ENCODE measurements around the gene A1BG.
"Not testable (repeated sequence)": the region's sequence is repeated elsewhere in the genome, so short reads cannot be mapped to it uniquely, and the experiment has no call there.

Gene A1BG

GRCh38 chr19:58350871-58351557 lies 2.3 kb downstream of the A1BG start:
- no peaks in the 10 kb centered on the region for H3K9me3 ChIP-seq (ENCODE audit: control insufficient read depth in 1 of 2, low read length in 2 of 2)
- H3K4me1 ChIP-seq (ENCODE audit: control insufficient read depth in 1 of 2, insufficient read depth in 2 of 2, low read length in 2 of 2) = no peaks in the 10 kb centered on the region
- no peak overlapping the region for H3K27ac ChIP-seq (ENCODE audit: low read depth, low read length)
- H3K4me3 ChIP-seq (ENCODE audit: low read depth in 1 of 2, low read length in 2 of 2) = no peak overlapping the region
- peaks cover 0 to 3% of the 10 kb centered on the region in 2 donors for H3K27me3 ChIP-seq (ENCODE audit: control insufficient read depth in 1 of 2, insufficient read depth in 2 of 2, low read length in 2 of 2)
- H3K9ac ChIP-seq (ENCODE audit: low read depth in 1 of 2, low read length in 2 of 2) = no peak overlapping the region
- H3K36me3 ChIP-seq (ENCODE audit: control insufficient read depth in 1 of 2, insufficient read depth in 2 of 2, low read length in 2 of 2) = no peaks in the 10 kb centered on the region

GRCh38 chr19:58350001-58350861 lies 3.1 kb downstream of the A1BG start:
- Histone ChIP-seq H3K9ac (ENCODE audit: low read depth in 1 of 2, low read length in 2 of 2) (no peak overlapping the region), H3K27me3 (ENCODE audit: control insufficient read depth in 1 of 2, insufficient read depth in 2 of 2, low read length in 2 of 2) (peaks cover 0 to 3% of the 10 kb centered on the region in 2 donors), H3K27ac (ENCODE audit: low read depth, low read length) (no peak overlapping the region), H3K4me3 (ENCODE audit: low read depth in 1 of 2, low read length in 2 of 2) (peak overlapping the region in 1 of 2 donors; percentile 16), H3K9me3 (ENCODE audit: control insufficient read depth in 1 of 2, low read length in 2 of 2) (no peaks in the 10 kb centered on the region), H3K36me3 (ENCODE audit: control insufficient read depth in 1 of 2, insufficient read depth in 2 of 2, low read length in 2 of 2) (no peaks in the 10 kb centered on the region), H3K4me1 (ENCODE audit: control insufficient read depth in 1 of 2, insufficient read depth in 2 of 2, low read length in 2 of 2) (no peaks in the 10 kb centered on the region)

GRCh38 chr19:58349590-58349989 lies 3.7 kb downstream of the A1BG start:
- no peaks in the 10 kb centered on the region for H3K4me1 ChIP-seq (ENCODE audit: control insufficient read depth in 1 of 2, insufficient read depth in 2 of 2, low read length in 2 of 2)
- no peaks in the 10 kb centered on the region for H3K9me3 ChIP-seq (ENCODE audit: control insufficient read depth in 1 of 2, low read length in 2 of 2)
- H3K27ac ChIP-seq (ENCODE audit: low read depth, low read length) = no peak overlapping the region
- H3K36me3 ChIP-seq (ENCODE audit: control insufficient read depth in 1 of 2, insufficient read depth in 2 of 2, low read length in 2 of 2) = no peaks in the 10 kb centered on the region
- H3K9ac ChIP-seq (ENCODE audit: low read depth in 1 of 2, low read length in 2 of 2) = no peak overlapping the region
- H3K4me3 ChIP-seq (ENCODE audit: low read depth in 1 of 2, low read length in 2 of 2) = no peak overlapping the region
- H3K27me3 ChIP-seq (ENCODE audit: control insufficient read depth in 1 of 2, insufficient read depth in 2 of 2, low read length in 2 of 2) = peaks cover 0 to 3% of the 10 kb centered on the region in 2 donors

- peak overlapping the region; percentile 71 to 73 for H3K4me3 ChIP-seq (ENCODE audit: low read depth in 1 of 2, low read length in 2 of 2)
- H3K27me3 ChIP-seq (ENCODE audit: control insufficient read depth in 1 of 2, insufficient read depth in 2 of 2, low read length in 2 of 2); H3K4me1 ChIP-seq (ENCODE audit: control insufficient read depth in 1 of 2, insufficient read depth in 2 of 2, low read length in 2 of 2); H3K9me3 ChIP-seq (ENCODE audit: control insufficient read depth in 1 of 2, low read length in 2 of 2); H3K36me3 ChIP-seq (ENCODE audit: control insufficient read depth in 1 of 2, insufficient read depth in 2 of 2, low read length in 2 of 2); H3K27ac ChIP-seq (ENCODE audit: low read depth, low read length): not testable (repeated sequence)
- peak overlapping the region; percentile 43 to 47 for H3K9ac ChIP-seq (ENCODE audit: low read depth in 1 of 2, low read length in 2 of 2)
These were observed 5.2 kb downstream of the A1BG start for GRCh38 chr19:58348080-58348479.

- Histone ChIP-seq H3K9me3 (ENCODE audit: control insufficient read depth in 1 of 2, low read length in 2 of 2) (no peaks in the 10 kb centered on the region), H3K27me3 (ENCODE audit: control insufficient read depth in 1 of 2, insufficient read depth in 2 of 2, low read length in 2 of 2) (peaks cover 0 to 3% of the 10 kb centered on the region in 2 donors), H3K36me3 (ENCODE audit: control insufficient read depth in 1 of 2, insufficient read depth in 2 of 2, low read length in 2 of 2) (no peaks in the 10 kb centered on the region), H3K9ac (ENCODE audit: low read depth in 1 of 2, low read length in 2 of 2) (peak overlapping the region; percentile 43 to 57), H3K4me3 (ENCODE audit: low read depth in 1 of 2, low read length in 2 of 2) (peak overlapping the region; percentile 73), H3K4me1 (ENCODE audit: control insufficient read depth in 1 of 2, insufficient read depth in 2 of 2, low read length in 2 of 2) (no peaks in the 10 kb centered on the region), H3K27ac (ENCODE audit: low read depth, low read length) (peak overlapping the region; percentile 50)
These were observed 6.0 kb downstream of the A1BG start for GRCh38 chr19:58346961-58347929.

GRCh38 chr19:58345558-58345957 lies 7.7 kb downstream of the A1BG start:
- no peak overlapping the region for H3K9ac ChIP-seq (ENCODE audit: low read depth in 1 of 2, low read length in 2 of 2)
- H3K4me1 ChIP-seq (ENCODE audit: control insufficient read depth in 1 of 2, insufficient read depth in 2 of 2, low read length in 2 of 2) = no peaks in the 10 kb centered on the region
- peaks cover 0 to 13% of the 10 kb centered on the region in 2 donors for H3K36me3 ChIP-seq (ENCODE audit: control insufficient read depth in 1 of 2, insufficient read depth in 2 of 2, low read length in 2 of 2)
- no peak overlapping the region for H3K27ac ChIP-seq (ENCODE audit: low read depth, low read length)
- H3K27me3 ChIP-seq (ENCODE audit: control insufficient read depth in 1 of 2, insufficient read depth in 2 of 2, low read length in 2 of 2) = peaks cover 0 to 3% of the 10 kb centered on the region in 2 donors
- H3K4me3 ChIP-seq (ENCODE audit: low read depth in 1 of 2, low read length in 2 of 2) = no peak overlapping the region
- no peaks in the 10 kb centered on the region for H3K9me3 ChIP-seq (ENCODE audit: control insufficient read depth in 1 of 2, low read length in 2 of 2)

GRCh38 chr19:58338825-58339558 lies 14.3 kb downstream of the A1BG start:
- peaks cover 8 to 50% of the 10 kb centered on the region in 2 donors for H3K36me3 ChIP-seq (ENCODE audit: control insufficient read depth in 1 of 2, insufficient read depth in 2 of 2, low read length in 2 of 2)

GRCh38 chr19:58338336-58338735 lies 15.0 kb downstream of the A1BG start:
- no peak overlapping the region for H3K4me3 ChIP-seq (ENCODE audit: low read depth in 1 of 2, low read length in 2 of 2)
- no peak overlapping the region for H3K9ac ChIP-seq (ENCODE audit: low read depth in 1 of 2, low read length in 2 of 2)
- H3K27me3 ChIP-seq (ENCODE audit: control insufficient read depth in 1 of 2, insufficient read depth in 2 of 2, low read length in 2 of 2) = no peaks in the 10 kb centered on the region
- no peak overlapping the region for H3K27ac ChIP-seq (ENCODE audit: low read depth, low read length)
- no peaks in the 10 kb centered on the region for H3K4me1 ChIP-seq (ENCODE audit: control insufficient read depth in 1 of 2, insufficient read depth in 2 of 2, low read length in 2 of 2)
- H3K9me3 ChIP-seq (ENCODE audit: control insufficient read depth in 1 of 2, low read length in 2 of 2) = peaks cover 0 to 6% of the 10 kb centered on the region in 2 donors
- H3K36me3 ChIP-seq (ENCODE audit: control insufficient read depth in 1 of 2, insufficient read depth in 2 of 2, low read length in 2 of 2) = peaks cover 8 to 50% of the 10 kb centered on the region in 2 donors

More at GRCh38 chr19:58338825-58339558, 14.3 kb downstream of the A1BG start:
- H3K4me1 ChIP-seq (ENCODE audit: control insufficient read depth in 1 of 2, insufficient read depth in 2 of 2, low read length in 2 of 2) = no peaks in the 10 kb centered on the region
- peaks cover 0 to 6% of the 10 kb centered on the region in 2 donors for H3K9me3 ChIP-seq (ENCODE audit: control insufficient read depth in 1 of 2, low read length in 2 of 2)
- H3K9ac ChIP-seq (ENCODE audit: low read depth in 1 of 2, low read length in 2 of 2) = no peak overlapping the region
- no peaks in the 10 kb centered on the region for H3K27me3 ChIP-seq (ENCODE audit: control insufficient read depth in 1 of 2, insufficient read depth in 2 of 2, low read length in 2 of 2)
- no peak overlapping the region for H3K4me3 ChIP-seq (ENCODE audit: low read depth in 1 of 2, low read length in 2 of 2)
- H3K27ac ChIP-seq (ENCODE audit: low read depth, low read length) = no peak overlapping the region

- Histone ChIP-seq H3K9ac (ENCODE audit: low read depth in 1 of 2, low read length in 2 of 2) (no peak overlapping the region), H3K4me3 (ENCODE audit: low read depth in 1 of 2, low read length in 2 of 2) (no peak overlapping the region), H3K36me3 (ENCODE audit: control insufficient read depth in 1 of 2, insufficient read depth in 2 of 2, low read length in 2 of 2) (peaks cover 8 to 49% of the 10 kb centered on the region in 2 donors), H3K27me3 (ENCODE audit: control insufficient read depth in 1 of 2, insufficient read depth in 2 of 2, low read length in 2 of 2) (no peaks in the 10 kb centered on the region), H3K27ac (ENCODE audit: low read depth, low read length) (no peak overlapping the region), H3K9me3 (ENCODE audit: control insufficient read depth in 1 of 2, low read length in 2 of 2) (peaks cover 0 to 6% of the 10 kb centered on the region in 2 donors), H3K4me1 (ENCODE audit: control insufficient read depth in 1 of 2, insufficient read depth in 2 of 2, low read length in 2 of 2) (no peaks in the 10 kb centered on the region)
These were observed 16.5 kb downstream of the A1BG start for GRCh38 chr19:58336820-58337219.
